Measurements from ENCODE around the gene NPY4R2.
"Not testable (repeated sequence)": the region's sequence is repeated elsewhere in the genome, so short reads cannot be mapped to it uniquely, and the experiment has no call there.

Gene NPY4R2, protein sequence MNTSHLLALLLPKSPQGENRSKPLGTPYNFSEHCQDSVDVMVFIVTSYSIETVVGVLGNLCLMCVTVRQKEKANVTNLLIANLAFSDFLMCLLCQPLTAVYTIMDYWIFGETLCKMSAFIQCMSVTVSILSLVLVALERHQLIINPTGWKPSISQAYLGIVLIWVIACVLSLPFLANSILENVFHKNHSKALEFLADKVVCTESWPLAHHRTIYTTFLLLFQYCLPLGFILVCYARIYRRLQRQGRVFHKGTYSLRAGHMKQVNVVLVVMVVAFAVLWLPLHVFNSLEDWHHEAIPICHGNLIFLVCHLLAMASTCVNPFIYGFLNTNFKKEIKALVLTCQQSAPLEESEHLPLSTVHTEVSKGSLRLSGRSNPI

GRCh38 chr10:47918475-47918874 is at the start of gene NPY4R2:
Gene NPY4R2, plus strand, starts transcription at chr10:47918662. Its CDS starts 3,326 bp downstream, at chr10:47921988.
- DNase-seq (ENCODE audit: low read depth in 2 of 2) = not testable (repeated sequence)

DNA sequence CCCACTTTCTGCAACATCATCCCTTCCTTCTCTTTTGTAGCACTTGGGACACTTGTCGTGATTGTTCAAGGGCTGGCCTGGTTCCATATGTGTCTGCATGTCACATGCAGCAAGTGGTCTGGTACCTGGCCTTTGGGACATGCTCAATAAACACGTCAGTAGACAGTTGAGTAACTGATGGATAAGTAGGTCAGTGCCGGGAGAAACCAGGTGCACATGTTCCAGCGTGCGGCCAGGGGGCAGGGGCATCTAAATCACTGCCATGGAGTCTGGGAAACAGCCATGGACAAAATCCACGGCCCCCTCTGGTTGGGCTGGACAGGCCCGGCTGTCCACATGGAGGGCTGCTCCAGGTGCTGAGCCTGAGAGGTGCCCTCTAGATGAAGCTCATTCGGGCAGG is 47.6 kb upstream of the NPY4R2 start:
- DNase-seq (ENCODE audit: low read depth in 2 of 2) = not testable (repeated sequence)

DNA sequence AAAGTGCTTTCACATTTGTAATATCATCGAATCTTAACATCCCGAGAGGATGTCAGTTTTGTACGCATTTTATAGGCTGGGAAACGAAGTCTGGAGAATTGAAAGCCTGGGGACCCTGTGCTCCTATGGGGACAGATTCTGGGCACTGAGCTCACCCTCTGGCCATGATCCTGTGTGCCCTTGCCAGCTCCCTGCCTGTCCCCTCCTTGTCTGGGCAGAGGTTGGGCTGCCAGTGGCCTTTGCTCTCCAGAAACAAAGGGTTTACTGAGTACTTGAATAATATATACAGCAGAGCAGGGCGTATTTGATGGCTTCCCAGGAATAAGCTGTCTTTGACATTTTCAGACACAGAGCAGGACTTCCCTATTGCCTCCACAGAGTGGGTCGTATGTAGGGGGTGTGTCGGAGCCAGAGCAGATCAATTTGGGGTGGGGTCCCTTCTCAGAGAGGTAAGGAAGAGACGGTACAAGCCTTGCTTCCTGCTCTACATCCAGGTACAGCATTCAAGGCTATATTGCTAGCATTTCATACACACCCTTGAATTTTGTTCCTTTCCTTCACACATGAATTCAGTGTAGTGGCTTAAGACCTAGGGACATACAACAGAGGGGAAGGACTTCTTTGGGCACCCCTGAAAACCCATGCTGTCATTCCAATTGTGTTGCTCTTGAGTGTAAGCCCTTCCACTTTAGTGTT is 46.8 kb upstream of the NPY4R2 start:
- DNase-seq (ENCODE audit: low read depth in 2 of 2) = not testable (repeated sequence)

GRCh38 chr10:47872236-47872635 is 46.2 kb upstream of the NPY4R2 start:
- not testable (repeated sequence) for DNase-seq (ENCODE audit: low read depth in 2 of 2)

- DNase-seq (ENCODE audit: low read depth in 2 of 2) = not testable (repeated sequence)
These were observed 34.2 kb upstream of the NPY4R2 start for GRCh38 chr10:47884239-47884638.

DNA sequence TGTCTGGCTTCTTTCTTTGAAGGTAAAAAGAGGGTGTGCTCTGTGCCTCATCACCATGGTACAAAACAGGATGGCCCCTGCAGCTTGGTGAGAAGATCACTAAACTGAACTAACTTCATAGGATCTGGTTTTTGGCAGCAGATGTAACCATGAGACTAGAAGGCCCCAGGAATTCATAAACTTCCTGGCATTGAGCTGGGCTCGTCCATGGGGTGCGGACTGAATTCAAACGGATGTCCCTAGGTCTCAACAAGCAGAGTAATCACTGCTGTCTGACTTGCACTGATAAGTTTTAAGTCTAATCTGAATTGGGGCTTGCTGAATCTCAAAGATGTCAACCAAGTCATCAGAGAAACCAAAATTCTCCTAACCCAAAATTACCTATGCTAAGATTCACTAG is 33.5 kb upstream of the NPY4R2 start:
- DNase-seq (ENCODE audit: low read depth in 2 of 2) = not testable (repeated sequence)

GRCh38 chr10:47886356-47886755 is 32.1 kb upstream of the NPY4R2 start:
- DNase-seq (ENCODE audit: low read depth in 2 of 2) = not testable (repeated sequence)

DNA sequence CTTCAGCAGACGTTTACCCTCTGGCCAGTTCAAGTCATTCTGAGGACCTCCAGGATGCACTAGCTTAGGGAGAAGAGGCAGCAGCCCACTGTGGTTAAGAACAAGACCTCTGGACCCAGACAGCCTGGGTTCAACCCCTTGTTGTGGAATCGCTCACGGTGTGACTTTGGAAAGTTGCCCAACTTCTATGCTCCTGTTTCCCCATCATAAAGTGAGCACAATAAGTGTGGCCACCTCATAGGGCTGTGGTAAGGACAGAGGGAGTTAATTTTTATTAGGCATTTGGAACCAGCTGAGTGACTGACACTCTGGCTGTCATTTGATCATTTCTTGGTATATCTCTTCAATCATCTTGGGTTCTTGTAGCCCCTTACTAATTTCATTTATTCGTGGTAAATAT is 31.6 kb upstream of the NPY4R2 start:
- not testable (repeated sequence) for DNase-seq (ENCODE audit: low read depth in 2 of 2)

DNA sequence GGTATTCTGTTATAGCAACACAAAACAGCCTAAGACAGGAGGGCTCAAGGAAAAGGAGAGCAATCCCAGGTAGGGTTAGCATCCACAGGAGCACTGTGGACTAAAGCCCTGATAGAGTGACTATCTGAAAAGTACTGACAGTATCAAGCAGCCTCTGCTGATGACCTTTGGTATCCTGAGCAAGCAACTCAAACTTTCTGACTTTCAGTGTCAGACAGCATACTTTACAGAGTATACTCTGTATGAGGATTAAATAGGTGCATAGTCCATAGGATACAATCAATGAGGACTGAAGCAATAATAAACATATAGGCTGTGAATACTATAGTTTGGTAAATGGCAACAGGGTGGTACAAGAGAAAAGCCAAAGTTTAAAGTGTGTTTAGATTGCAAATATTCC is 27.7 kb upstream of the NPY4R2 start:
- DNase-seq (ENCODE audit: low read depth in 2 of 2) = not testable (repeated sequence)

DNA sequence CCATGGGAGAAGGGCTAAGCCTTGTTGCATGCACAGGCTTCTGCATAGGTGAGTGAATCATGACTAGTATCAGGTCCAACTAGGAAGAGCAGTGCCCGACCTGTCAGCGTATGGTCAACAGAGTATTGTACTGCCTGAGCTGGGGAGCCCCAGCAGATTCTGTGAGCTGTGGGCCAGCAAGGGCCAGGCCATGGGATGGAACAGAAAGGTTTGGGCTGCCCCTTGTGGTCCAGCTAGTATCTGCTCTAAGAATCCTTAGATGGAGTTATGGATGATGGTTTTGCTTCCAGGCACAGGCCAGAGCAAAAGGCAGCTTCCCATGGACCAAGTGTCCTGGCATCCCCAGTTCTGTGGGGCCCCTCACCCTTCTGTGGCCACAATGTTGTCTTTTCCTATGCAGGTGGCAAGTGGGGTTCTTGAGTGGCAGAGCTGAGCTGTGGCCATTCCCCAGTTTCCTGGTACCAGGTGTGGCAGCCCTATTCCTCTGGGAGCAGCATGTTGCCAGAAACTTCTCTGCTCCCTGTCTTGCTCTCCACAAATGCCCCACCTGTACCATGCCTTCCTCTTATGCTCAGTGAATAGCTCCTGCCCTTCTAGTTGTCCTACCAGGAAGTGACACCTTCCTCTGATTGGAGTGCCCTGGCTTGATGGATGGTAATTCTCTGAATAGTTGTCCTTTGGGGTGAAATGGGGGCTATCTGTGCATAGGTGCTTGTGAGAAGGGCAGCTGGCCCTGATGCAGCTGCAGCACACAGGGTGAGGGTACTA is 25.8 kb upstream of the NPY4R2 start:
- not testable (repeated sequence) for DNase-seq (ENCODE audit: low read depth in 2 of 2)

DNA sequence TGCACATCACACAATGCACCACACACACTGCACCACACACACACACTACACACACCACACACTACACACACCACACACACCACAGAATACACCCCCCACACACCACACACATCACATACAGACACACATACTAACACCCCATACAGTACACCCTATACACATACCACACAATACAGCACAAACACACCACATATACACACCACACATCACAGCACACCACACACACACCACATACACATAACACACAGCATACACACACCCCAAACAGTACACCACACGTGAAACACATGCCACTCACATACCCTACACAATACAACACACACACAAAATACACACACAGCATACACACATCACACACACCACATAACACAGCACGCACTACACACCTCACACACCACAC is 23.9 kb upstream of the NPY4R2 start:
- DNase-seq (ENCODE audit: low read depth in 2 of 2) = not testable (repeated sequence)

- not testable (repeated sequence) for DNase-seq (ENCODE audit: low read depth in 2 of 2)
These were observed 20.6 kb upstream of the NPY4R2 start for GRCh38 chr10:47897813-47898212.

GRCh38 chr10:47909333-47909732 is 9.1 kb upstream of the NPY4R2 start:
- DNase-seq (ENCODE audit: low read depth in 2 of 2) = not testable (repeated sequence)

- not testable (repeated sequence) for DNase-seq (ENCODE audit: low read depth in 2 of 2)
These were observed 8.0 kb upstream of the NPY4R2 start for GRCh38 chr10:47910486-47910885.

DNA sequence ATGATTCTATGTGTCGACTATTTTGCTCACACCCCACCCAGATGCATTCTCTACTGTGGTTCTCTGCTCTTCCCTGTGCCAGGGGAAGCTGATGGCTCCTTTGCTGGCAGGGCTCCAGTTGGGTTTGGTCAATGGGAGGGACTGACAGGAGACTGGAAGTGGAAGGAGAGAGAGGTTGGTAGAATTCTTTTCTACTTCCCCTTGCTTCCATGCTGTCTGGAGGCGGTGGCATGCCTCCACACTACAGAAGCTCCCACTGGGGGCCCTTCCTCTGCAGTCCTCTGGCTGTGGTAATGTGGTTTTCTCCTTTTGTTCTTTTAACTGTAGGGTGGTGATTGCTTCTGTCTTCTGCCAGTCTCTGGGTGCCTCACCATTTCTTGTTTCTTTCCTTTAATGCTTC is 4.4 kb upstream of the NPY4R2 start:
- DNase-seq (ENCODE audit: low read depth in 2 of 2) = not testable (repeated sequence)

GRCh38 chr10:47915849-47916548 is 2.5 kb upstream of the NPY4R2 start:
- not testable (repeated sequence) for DNase-seq (ENCODE audit: low read depth in 2 of 2)

DNA sequence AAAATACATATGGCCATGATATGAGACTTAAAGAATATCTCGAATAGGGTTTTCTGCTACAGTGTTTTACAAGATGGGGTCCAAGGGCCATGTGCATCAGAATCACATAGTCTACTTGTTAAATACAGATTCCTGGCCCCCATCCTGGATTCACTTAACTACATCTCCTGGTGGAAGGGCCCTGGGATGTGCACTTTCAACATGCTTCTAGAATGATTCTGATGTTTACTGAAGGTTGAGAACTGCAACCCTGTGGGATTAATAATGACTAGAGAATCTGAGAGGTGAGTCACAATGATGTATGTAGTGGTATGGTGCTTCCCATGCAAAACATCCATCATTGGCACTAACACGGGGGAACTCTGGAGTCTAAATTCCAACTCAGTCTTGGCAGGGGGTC is 2.1 kb downstream of the NPY4R2 start:
- not testable (repeated sequence) for DNase-seq (ENCODE audit: low read depth in 2 of 2)

- not testable (repeated sequence) for DNase-seq (ENCODE audit: low read depth in 2 of 2)
These were observed 4.0 kb downstream of the NPY4R2 start for GRCh38 chr10:47922503-47922902.

- DNase-seq (ENCODE audit: low read depth in 2 of 2) = not testable (repeated sequence)
These were observed 6.2 kb downstream of the NPY4R2 start for GRCh38 chr10:47924628-47925027.

DNA sequence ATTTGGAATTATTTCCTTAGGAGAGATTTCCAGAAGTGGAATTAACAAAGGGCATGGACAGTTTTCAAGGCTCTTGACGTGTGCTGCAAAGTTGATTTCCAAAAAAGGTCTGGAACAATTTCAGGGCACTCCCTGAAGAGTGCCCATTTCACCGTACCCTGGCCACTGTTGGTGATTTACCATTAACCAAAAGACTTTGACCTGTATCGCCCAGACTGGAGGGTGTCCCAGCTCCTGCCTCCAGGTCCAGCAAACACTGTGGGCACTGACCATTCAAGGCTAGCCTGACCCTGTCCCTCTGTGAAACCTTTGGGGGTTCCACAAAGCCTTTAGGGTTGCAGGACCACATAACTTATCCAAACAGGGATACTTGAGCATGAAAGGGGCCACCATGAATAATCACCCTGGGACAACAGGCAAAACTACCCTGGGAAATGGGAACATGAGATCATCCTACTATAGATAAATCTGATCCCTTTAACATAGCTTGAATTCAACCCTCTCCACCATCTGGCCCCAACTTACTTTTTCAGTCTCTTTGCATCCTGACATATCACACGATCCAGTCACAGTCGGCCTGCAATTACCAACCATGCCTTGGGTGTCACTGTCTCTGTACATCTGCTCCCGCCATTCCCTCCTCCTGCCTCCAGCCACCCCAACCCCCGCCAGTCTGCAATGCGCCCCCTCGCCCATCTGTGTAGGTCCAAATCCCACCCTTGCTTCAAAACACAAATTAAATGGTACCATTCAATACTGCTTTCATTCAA is 8.9 kb downstream of the NPY4R2 start:
- DNase-seq (ENCODE audit: low read depth in 2 of 2) = not testable (repeated sequence)

DNA sequence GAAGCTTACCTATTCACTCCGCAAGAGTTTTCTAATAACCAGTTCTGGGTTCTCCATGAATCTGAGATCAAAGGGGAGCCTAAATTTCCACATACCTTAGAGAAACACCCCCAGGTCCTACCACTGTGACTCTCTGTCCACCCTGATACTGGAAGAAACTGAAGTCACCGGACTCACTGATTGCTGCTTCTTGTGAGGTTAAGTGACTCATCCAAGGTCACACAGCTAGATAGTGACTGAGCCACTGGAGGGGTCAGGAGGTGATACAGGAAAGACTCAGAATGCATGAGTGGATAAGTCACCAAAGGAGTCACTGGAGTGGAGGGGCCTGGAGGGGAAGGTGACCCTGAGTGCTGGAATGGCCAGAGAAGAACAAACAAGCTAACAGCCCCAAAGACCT is 9.8 kb downstream of the NPY4R2 start:
- DNase-seq (ENCODE audit: low read depth in 2 of 2) = not testable (repeated sequence)

Measured in stimulated activated CD8-positive, alpha-beta memory T cell treated with anti-CD3 and anti-CD28 coated beads, Interleukin-7, amount 100 ng/mL, for 1 hour (primary cell).